NT2/D1 (cell line): Measurements from ENCODE around the gene ADGRE3.

Source experiments
- SUZ12 ChIP-seq: IDR thresholded peaks from 2 replicates; pipeline ENCODE4 v1.6.1; 2011; ENCODE audit not compliant: insufficient read length, insufficient read depth; ENCODE audit errors: extremely low read depth
- ZNF274 ChIP-seq: IDR thresholded peaks from 2 replicates; pipeline ENCODE4 v1.6.1; 2011; ENCODE audit warnings: mild to moderate bottlenecking, low read depth, low read length

- TF ChIP-seq ZNF274, result no peak
- TF ChIP-seq SUZ12, result no peak
Observed at GRCh38 chr19:14603990-14604387, 70.7 kb downstream of the ADGRE3 start.
